HFFc6 (cell line): ENCODE measurements around the gene PPP6R1. TPM values are rescaled to one million over a fixed set of nuclear protein-coding genes. Genes with fewer than 3 reads are reported as not detected.

Experiments
- DNase-seq: peaks from one replicate; pipeline ENCODE4 v3.0.0-alpha.2; 2018
- H3K27ac Mint-ChIP-seq: 2 replicates; pipeline ENCODE4 v1.8.0; 2020; ENCODE audit warnings: mild to moderate bottlenecking, mixed read lengths
- H3K27me3 Mint-ChIP-seq: 2 replicates; pipeline ENCODE4 v1.8.0; 2021; ENCODE audit warnings: mild to moderate bottlenecking, moderate library complexity, mixed read lengths; ENCODE audit not compliant: insufficient read depth
- H3K36me3 Mint-ChIP-seq: 2 replicates; pipeline ENCODE4 v1.8.0; 2021; ENCODE audit warnings: low read depth, mixed read lengths
- H3K4me1 Mint-ChIP-seq: 2 replicates; pipeline ENCODE4 v1.8.0; 2020; ENCODE audit warnings: low read depth, mixed read lengths
- H3K4me3 Mint-ChIP-seq: 2 replicates; pipeline ENCODE4 v1.8.0; 2020; ENCODE audit warnings: mild to moderate bottlenecking, moderate library complexity, mixed read lengths
- H3K9me3 Mint-ChIP-seq: 2 replicates; pipeline ENCODE4 v1.8.0; 2020; ENCODE audit warnings: mild to moderate bottlenecking, mixed read lengths
- CTCF ChIP-seq: fragments of 200-600 bp; sonication (generic); IDR thresholded peaks from 2 replicates; pipeline ENCODE4 v1.5.0; 2021; ENCODE audit warnings: antibody characterized with exemption, mild to moderate bottlenecking
- long read RNA-seq: library from polyadenylated mRNA; unstranded; transcript quantifications from one replicate; pipeline ENCODE4 v2.0.0, GENCODE V29; 2019
- total RNA-seq, 6 experiments: library from RNA; stranded (reverse); fragmentation: NEBNext Ultra II Directional; extraction: Animal tissue kit (Norgen Biotek cat#: 25700); gene quantifications; 2 replicates in 1 of 6; 3 replicates in 5 of 6; pipeline ENCODE4 v1.2.3, GENCODE V29; 2021

PPP6R1 gene, protein sequence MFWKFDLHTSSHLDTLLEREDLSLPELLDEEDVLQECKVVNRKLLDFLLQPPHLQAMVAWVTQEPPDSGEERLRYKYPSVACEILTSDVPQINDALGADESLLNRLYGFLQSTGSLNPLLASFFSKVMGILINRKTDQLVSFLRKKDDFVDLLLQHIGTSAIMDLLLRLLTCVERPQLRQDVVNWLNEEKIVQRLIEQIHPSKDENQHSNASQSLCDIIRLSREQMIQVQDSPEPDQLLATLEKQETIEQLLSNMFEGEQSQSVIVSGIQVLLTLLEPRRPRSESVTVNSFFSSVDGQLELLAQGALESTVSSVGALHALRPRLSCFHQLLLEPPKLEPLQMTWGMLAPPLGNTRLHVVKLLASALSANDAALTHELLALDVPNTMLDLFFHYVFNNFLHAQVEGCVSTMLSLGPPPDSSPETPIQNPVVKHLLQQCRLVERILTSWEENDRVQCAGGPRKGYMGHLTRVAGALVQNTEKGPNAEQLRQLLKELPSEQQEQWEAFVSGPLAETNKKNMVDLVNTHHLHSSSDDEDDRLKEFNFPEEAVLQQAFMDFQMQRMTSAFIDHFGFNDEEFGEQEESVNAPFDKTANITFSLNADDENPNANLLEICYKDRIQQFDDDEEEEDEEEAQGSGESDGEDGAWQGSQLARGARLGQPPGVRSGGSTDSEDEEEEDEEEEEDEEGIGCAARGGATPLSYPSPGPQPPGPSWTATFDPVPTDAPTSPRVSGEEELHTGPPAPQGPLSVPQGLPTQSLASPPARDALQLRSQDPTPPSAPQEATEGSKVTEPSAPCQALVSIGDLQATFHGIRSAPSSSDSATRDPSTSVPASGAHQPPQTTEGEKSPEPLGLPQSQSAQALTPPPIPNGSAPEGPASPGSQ
- 10 to 100 TPM; 85.8 to 93.7 (median 88.9) TPM for total RNA-seq
- long read RNA-seq, partial matches to known transcripts, result 17 of 22 reads
- long read RNA-seq, other reads (novel, unspliced or antisense), result 2 of 22 reads

- no peak for TF ChIP-seq CTCF
- Mint-ChIP-seq H3K27me3 (no peaks in the 10 kb centered on the region; the same call in 1 of the 2 replicates), H3K36me3 (peaks cover 25% of the 10 kb centered on the region), H3K27ac (peak within 1 kb of the TSS; percentile 97), H3K4me3 (peak within 1 kb of the TSS; percentile 95), H3K9me3 (no peaks in the 10 kb centered on the region), H3K4me1 (peaks cover 49% of the 10 kb centered on the region)
- DNase-seq, result peak; percentile 99
These were observed at the start of gene PPP6R1 for GRCh38 chr19:55258828-55259539. TSS of gene PPP6R1 (minus strand) at chr19:55259017. CDS start at chr19:55247103, 11,914 bp downstream.

DNA sequence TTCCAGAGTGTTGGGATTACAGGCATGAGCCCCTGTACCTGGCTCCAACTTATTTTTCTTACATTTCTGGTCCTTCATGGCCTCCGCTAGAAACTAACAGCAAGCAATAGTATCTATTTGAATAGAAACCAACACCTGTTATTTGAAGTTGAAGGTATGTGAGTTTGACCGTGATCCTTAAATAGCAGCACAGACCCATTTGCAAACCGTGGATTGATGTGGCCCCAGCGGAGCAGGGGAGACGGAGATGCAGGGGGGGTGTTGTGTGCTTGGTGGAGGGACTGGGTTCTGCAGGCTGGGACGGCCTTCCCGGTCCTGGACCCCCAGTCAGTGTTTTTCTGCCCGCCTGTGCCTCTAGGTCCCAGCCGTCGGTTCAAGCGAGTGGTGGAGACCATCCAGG lies 49.5 kb upstream of the PPP6R1 start:
- no peak for DNase-seq
- H3K27me3 Mint-ChIP-seq, result no peaks in the 10 kb centered on the region; the same call in 1 of the 2 replicates
- peaks cover 17% of the 10 kb centered on the region; the same call in 1 of the 2 replicates for H3K36me3 Mint-ChIP-seq
- no peaks in the 10 kb centered on the region for H3K9me3 Mint-ChIP-seq
- no peak overlapping the region for H3K27ac Mint-ChIP-seq
- no peaks in the 10 kb centered on the region for H3K4me1 Mint-ChIP-seq
- no peak for TF ChIP-seq CTCF
- H3K4me3 Mint-ChIP-seq, result no peak overlapping the region

DNA sequence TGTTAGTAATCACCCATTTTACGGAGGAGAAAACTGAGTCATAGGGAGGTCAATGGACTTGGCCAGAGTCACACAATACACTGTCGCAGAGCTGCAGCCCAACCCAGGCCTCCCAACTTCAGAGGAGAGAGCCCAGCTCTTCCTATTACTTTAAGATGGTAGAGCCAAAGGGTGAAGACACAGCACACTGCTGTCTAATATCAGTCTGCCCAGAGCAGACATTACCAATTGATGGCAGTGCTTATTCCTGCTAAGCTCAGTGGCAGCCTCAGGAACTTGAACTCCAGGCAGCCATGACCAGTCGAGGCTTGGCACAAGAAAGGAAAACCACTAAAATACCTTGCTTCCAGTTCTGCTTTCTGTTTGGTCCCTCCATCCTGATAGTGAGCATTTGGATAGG lies 47.9 kb upstream of the PPP6R1 start:
- Mint-ChIP-seq H3K4me1 (0 out of 2 replicates have a peak, but pooled peaks cover 3% of the 10 kb centered on the region), H3K27ac (no peak overlapping the region)
- no peak for TF ChIP-seq CTCF

DNA sequence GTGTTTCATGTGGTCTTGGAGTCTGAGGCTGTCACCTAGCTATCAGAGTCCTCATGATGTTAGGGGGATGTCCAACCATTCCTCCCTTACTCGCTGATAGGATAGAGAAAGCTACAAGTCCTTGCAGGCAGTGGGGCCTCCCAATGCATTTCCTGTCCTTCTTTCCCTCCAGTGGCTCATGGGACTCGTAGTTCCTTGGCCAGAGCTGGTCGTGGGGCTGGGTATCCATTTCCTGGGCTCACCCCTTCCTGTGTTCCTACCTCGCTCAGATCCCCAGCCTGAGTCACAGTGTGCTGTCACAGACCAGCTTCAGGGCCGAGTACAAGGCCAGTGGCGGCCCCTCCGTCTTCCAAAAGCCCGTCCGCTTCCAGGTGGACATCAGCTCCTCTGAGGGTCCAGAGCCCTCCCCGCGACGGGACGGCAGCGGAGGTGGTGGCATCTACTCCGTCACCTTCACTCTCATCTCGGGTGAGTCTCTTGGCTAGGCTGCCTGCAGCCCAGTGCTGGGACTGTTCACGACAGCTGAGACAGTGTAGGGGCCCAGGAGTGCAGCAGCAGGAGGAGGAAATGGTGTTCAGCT lies 47.3 kb upstream of the PPP6R1 start:
- Mint-ChIP-seq H3K36me3 (peaks cover 17% of the 10 kb centered on the region; the same call in 1 of the 2 replicates), H3K27ac (no peak overlapping the region), H3K4me1 (0 out of 2 replicates have a peak, but pooled peaks cover 7% of the 10 kb centered on the region), H3K4me3 (no peak overlapping the region), H3K9me3 (no peaks in the 10 kb centered on the region), H3K27me3 (no peaks in the 10 kb centered on the region; the same call in 1 of the 2 replicates)
- no peak for TF ChIP-seq CTCF
- no peak for DNase-seq

More for the DNA sequence above, 47.9 kb upstream of the PPP6R1 start:
- no peaks in the 10 kb centered on the region for H3K9me3 Mint-ChIP-seq
- H3K36me3 Mint-ChIP-seq, result peaks cover 17% of the 10 kb centered on the region; the same call in 1 of the 2 replicates
- no peaks in the 10 kb centered on the region; the same call in 1 of the 2 replicates for H3K27me3 Mint-ChIP-seq
- no peak for DNase-seq
- H3K4me3 Mint-ChIP-seq, result no peak overlapping the region
